ENCODE data around the gene TLE4. TPM values are rescaled to one million over a fixed set of nuclear protein-coding genes. Genes with fewer than 3 reads are reported as not detected.

TLE4 gene
- total RNA-seq, 4 donors from 2014 or later = 30.5 to 66.2 (median 46.4) TPM

DNA sequence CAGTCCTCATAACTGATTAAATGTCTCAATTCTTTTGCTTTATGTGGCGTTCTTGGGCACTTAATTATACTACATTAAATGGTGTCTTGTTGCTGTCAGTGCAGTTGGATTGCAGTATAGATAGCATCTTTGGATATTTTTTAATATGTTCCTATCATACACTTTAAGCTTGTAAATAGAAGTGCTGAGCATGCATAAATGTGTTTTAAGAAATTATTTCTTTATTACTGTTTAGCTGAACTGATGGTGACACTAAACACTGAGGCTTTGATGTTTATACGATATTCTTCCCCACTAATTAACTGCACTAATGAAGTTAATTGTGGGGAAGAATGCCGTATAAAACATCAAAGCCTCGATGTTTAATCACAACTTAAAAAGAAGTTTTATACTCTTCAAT is 116.6 kb downstream of the TLE4 start:
- TF ChIP-seq POLR2AphosphoS5 (IDR thresholded peaks at IDR 0.05) = no peak
- TF ChIP-seq, protein P1, sequence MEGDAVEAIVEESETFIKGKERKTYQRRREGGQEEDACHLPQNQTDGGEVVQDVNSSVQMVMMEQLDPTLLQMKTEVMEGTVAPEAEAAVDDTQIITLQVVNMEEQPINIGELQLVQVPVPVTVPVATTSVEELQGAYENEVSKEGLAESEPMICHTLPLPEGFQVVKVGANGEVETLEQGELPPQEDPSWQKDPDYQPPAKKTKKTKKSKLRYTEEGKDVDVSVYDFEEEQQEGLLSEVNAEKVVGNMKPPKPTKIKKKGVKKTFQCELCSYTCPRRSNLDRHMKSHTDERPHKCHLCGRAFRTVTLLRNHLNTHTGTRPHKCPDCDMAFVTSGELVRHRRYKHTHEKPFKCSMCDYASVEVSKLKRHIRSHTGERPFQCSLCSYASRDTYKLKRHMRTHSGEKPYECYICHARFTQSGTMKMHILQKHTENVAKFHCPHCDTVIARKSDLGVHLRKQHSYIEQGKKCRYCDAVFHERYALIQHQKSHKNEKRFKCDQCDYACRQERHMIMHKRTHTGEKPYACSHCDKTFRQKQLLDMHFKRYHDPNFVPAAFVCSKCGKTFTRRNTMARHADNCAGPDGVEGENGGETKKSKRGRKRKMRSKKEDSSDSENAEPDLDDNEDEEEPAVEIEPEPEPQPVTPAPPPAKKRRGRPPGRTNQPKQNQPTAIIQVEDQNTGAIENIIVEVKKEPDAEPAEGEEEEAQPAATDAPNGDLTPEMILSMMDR (IDR thresholded peaks at IDR 0.05) = no peak
- TF ChIP-seq EP300 (IDR thresholded peaks at IDR 0.05) = no peak
- no peak for TF ChIP-seq POLR2A (IDR thresholded peaks at IDR 0.05)
- ATAC-seq = no peak
- no peaks in the 10 kb centered on the region for H3K36me3 ChIP-seq
- no peak overlapping the region for H3K4me3 ChIP-seq
- H3K4me1 ChIP-seq = peaks cover 0 to 22% (median 0%) of the 10 kb centered on the region in 3 donors
- no peaks in the 10 kb centered on the region for H3K27me3 ChIP-seq
- no peaks in the 10 kb centered on the region for H3K9me3 ChIP-seq
- no peak overlapping the region for H3K27ac ChIP-seq
- WGBS, 2 donors (ENCODE audit: low coverage in 1 of 2) = 76 to 77% methylated on average over 4 of the region's 4 CpGs

GRCh38 chr9:79689576-79689975 is 117.8 kb downstream of the TLE4 start:
- Histone ChIP-seq H3K4me1 (peaks cover 0 to 20% (median 0%) of the 10 kb centered on the region in 3 donors), H3K36me3 (no peaks in the 10 kb centered on the region), H3K4me3 (no peak overlapping the region), H3K27me3 (no peaks in the 10 kb centered on the region), H3K27ac (no peak overlapping the region), H3K9me3 (no peaks in the 10 kb centered on the region)
- 81 to 86% methylated on average over 4 of the region's 4 CpGs for WGBS, 2 donors (ENCODE audit: low coverage in 1 of 2)
- no peak for TF ChIP-seq POLR2A (IDR thresholded peaks at IDR 0.05)
- TF ChIP-seq, protein P1 (IDR thresholded peaks at IDR 0.05) = no peak
- no peak for TF ChIP-seq EP300 (IDR thresholded peaks at IDR 0.05)
- TF ChIP-seq POLR2AphosphoS5 (IDR thresholded peaks at IDR 0.05) = no peak
- no peak for ATAC-seq

DNA sequence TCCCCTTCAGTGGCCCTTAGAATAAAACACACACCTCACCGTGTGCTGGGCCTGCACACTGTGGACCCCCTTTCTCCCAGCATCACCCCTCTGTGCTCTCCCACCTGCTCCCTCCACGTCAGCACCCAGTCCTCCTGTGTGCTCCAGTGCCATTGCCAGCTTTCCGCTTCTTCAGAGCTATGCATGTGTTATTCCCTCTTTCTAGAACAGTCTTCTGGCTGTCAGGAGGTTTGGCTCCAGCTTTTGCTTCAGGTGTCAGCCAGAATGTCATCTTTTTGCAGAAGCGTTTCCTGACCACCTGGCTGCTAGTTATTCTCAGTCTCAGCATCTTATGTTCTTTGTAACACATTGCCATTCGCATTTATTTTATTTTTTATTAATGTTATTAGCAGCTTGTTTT is 119.7 kb downstream of the TLE4 start:
- H3K4me1 ChIP-seq = peaks cover 0 to 3% (median 0%) of the 10 kb centered on the region in 3 donors
- H3K36me3 ChIP-seq = no peaks in the 10 kb centered on the region
- WGBS, 2 donors (ENCODE audit: low coverage in 1 of 2) = 90 to 94% methylated on average over 4 to 5 of the region's 5 CpGs
- no peak overlapping the region for H3K27ac ChIP-seq
- H3K4me3 ChIP-seq = no peak overlapping the region
- TF ChIP-seq, protein P1 (IDR thresholded peaks at IDR 0.05) = no peak
- no peak for TF ChIP-seq POLR2A (IDR thresholded peaks at IDR 0.05)
- TF ChIP-seq POLR2AphosphoS5 (IDR thresholded peaks at IDR 0.05) = no peak
- no peak for TF ChIP-seq EP300 (IDR thresholded peaks at IDR 0.05)
- no peaks in the 10 kb centered on the region for H3K9me3 ChIP-seq
- no peaks in the 10 kb centered on the region for H3K27me3 ChIP-seq
- no peak for ATAC-seq

DNA sequence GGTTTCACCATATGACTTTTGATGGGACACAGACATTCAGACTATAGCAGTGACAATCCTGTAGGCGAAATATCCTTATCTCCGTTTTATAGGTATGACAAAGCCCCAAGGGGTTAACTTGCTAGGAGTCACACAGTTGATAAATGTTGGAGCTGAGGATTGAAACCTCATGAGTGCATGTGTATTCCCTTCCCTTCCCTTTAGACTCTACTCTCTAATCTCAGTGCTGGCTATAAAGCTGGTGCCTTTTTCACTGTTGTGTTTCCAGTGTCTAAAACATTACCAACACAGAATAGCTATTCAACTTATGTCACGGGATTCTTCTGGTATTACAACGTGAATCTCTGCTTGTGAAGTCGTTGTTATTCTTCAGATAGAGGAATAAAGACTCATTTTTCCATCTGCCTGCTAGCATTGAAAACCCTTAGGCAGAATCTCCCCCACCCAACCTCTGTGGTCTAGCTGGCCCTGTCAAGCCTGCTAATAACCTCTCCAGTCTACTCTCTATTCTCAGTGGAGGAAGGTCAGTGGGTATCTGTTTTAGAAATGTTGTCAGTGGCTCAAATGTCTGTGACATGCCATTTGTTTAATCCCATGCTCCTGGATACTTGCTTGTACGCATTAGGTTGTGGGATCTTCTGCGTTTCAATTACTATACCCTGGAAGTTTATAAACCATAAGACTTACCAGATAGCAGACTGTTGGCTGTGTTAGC is 121.2 kb downstream of the TLE4 start:
- H3K36me3 ChIP-seq = no peaks in the 10 kb centered on the region
- TF ChIP-seq POLR2A (IDR thresholded peaks at IDR 0.05) (no peak), EP300 (IDR thresholded peaks at IDR 0.05) (no peak), POLR2AphosphoS5 (IDR thresholded peaks at IDR 0.05) (no peak)
- TF ChIP-seq, protein P1 (IDR thresholded peaks at IDR 0.05) = no peak
- no peak overlapping the region for H3K4me3 ChIP-seq
- H3K9me3 ChIP-seq = no peaks in the 10 kb centered on the region
- H3K27ac ChIP-seq = no peak overlapping the region
- H3K27me3 ChIP-seq = no peaks in the 10 kb centered on the region
- H3K4me1 ChIP-seq = no peaks in the 10 kb centered on the region
- ATAC-seq = no peak
- WGBS, 2 donors (ENCODE audit: low coverage in 1 of 2) = 70 to 77% methylated on average over 6 to 7 of the region's 7 CpGs

GRCh38 chr9:79693750-79694149 is 122.0 kb downstream of the TLE4 start:
- Histone ChIP-seq H3K27ac (no peak overlapping the region), H3K4me3 (no peak overlapping the region), H3K4me1 (no peaks in the 10 kb centered on the region), H3K9me3 (no peaks in the 10 kb centered on the region), H3K27me3 (no peaks in the 10 kb centered on the region), H3K36me3 (no peaks in the 10 kb centered on the region)
- 85% methylated on average over 4 to 5 of the region's 5 CpGs for WGBS, 2 donors (ENCODE audit: low coverage in 1 of 2)
- TF ChIP-seq POLR2AphosphoS5 (IDR thresholded peaks at IDR 0.05) (no peak), POLR2A (IDR thresholded peaks at IDR 0.05) (no peak), EP300 (IDR thresholded peaks at IDR 0.05) (no peak)
- TF ChIP-seq, protein P1 (IDR thresholded peaks at IDR 0.05) = no peak
- no peak for ATAC-seq
